Activated CD4-positive, alpha-beta T cell treated with anti-CD3 and anti-CD28 coated beads, Interleukin-2, amount 50 U/mL, for 1 hour (primary cell): ENCODE results near the gene SDCCAG8.
"Not testable (repeated sequence)": the region's sequence is repeated elsewhere in the genome, so short reads cannot be mapped to it uniquely, and the experiment has no call there.

Experiments
- DNase-seq: peaks from one replicate; pipeline ENCODE4 v3.0.0-alpha.2; 2020

SDCCAG8 gene

GRCh38 chr1:243255791-243256512, at the start of gene SDCCAG8:
TSS of gene SDCCAG8 (plus strand) at chr1:243256041. CDS start at chr1:243256174, 133 bp downstream.
- DNase-seq = peak; percentile 91

GRCh38 chr1:243211984-243212383, 43.9 kb upstream of the SDCCAG8 start:
- DNase-seq = not testable (repeated sequence)

- DNase-seq = no peak
These were observed 42.6 kb upstream of the SDCCAG8 start for GRCh38 chr1:243213045-243213787.

- DNase-seq = not testable (repeated sequence)
These were observed 40.5 kb upstream of the SDCCAG8 start for GRCh38 chr1:243215276-243215875.

GRCh38 chr1:243216741-243217140, 39.1 kb upstream of the SDCCAG8 start:
- DNase-seq = no peak

DNA sequence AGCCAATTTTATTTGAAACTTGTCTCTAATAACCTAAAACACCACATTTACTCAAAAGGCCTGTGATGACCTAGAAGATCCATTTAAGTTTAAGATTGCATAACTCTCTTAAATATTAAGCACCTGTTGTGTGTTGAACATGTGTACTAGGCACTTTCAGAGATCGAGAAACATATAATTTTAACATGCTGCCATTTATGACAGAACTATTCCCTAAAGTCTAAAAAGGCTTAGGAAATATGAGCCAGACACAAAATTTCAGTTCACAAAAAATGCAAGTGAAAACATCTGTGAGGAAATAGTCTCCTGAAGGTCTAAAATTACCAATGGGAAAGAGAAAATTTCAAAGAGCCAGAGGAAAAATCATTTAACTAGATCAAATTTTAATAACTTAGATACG, 38.5 kb upstream of the SDCCAG8 start:
- DNase-seq = no peak

DNA sequence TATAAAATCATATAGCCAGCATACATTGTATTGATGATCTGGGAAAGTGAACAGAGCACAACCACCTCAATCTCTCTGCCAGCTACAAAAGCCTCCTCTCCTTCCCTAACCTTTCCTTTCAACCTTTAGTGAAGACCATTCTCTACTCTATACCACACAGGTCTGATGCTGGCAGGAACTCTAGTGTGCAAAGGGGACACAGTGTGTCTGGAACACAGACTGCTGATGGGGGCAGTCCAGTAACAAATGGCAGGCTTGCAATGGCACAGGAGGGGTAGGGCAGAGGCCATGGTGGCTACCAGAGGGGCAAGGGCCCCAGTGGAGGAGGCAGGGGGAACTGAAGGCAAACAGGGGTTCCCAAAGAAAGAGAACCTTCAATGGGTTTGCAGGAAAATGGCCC, 37.8 kb upstream of the SDCCAG8 start:
- DNase-seq = no peak

DNA sequence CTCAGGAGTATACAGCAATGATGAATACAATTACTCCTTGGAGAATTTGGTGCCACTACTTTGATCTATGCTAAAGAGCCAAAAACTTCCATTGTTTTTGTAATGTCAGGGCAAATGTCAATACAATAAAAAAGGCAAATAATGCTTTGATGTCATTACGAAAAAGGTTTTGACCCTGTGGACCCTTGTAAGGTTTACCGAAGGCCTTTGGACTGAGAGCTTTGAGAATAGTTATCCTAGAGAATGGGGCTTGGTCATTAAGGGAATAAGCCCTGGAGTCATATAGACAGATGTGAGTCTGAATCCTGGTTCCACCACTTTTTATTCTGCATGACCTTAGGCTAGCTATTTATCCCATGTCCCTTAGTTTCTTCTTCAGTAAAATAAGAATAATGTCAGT, 28.2 kb upstream of the SDCCAG8 start:
- no peak for DNase-seq

DNA sequence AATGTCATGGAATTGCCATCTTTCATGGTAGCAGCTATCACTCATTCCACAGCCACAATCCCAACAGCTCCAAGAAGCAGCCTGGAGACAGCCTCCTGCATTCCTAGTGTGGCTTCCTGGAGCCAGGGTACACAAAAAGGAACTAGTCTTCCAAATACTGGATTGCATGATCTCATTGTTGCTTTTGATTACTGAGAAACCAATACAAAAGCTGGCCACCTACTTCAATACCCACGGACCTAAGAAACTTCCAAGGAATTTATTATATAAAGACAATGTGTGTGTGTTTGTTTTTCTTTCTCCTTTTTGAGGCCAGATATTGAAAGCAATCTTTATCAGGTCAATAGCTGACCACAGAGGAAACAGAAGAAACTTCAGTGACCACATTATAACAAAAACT, 26.3 kb upstream of the SDCCAG8 start:
- DNase-seq = no peak

GRCh38 chr1:243230914-243231313, 24.9 kb upstream of the SDCCAG8 start:
- DNase-seq = no peak

GRCh38 chr1:243233908-243234307, 21.9 kb upstream of the SDCCAG8 start:
- DNase-seq = no peak

- no peak for DNase-seq
These were observed 20.7 kb upstream of the SDCCAG8 start for GRCh38 chr1:243234978-243235647.

DNA sequence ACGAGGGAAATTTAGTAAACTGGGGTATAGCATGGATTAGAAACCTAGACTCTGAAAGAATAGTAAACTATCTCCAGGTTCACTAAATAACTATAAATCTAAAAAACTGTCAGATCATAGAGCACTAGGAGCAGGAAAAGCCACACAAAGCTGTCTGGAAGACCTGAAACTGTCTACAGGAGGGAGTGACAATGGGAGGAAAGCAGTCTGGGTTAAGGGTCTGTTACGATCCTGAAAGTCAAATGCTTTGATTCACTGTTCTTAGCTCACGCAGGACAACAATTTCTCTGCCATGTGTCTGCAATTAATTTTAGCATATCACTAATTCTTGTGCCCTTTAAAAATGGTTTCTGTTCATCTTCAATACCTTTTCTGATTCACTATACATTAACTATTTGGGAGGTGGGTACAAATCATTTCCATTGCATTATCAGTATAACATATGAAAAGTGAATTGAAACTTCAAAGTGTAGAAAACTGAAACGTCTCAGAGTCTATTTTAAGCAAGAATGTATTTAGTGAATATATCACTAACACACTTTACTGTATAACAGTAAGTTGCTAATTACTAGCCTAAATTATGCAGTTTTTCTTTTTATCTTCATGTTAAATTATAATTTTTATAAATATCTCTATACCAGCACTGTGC, 19.1 kb upstream of the SDCCAG8 start:
- no peak for DNase-seq

DNA sequence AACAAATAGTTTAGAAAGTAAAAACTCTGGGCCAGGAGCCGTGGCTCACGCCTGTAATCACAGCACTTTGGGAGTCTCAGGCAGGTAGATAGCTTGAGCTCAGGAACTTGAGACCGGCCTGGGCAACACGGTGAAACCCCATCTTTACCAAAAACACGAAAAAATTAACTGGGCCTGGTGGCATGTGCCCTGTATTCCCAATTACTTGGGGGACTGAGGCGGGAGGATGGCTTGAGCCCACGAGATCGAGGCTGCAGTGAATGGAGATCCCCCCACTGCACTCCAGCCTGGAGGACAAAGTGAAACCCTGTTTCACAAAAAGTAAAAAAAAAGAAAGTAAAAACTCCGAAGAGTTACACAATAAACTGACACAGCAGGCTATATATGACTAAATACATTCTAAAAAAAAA, 11.4 kb upstream of the SDCCAG8 start:
- no peak for DNase-seq

GRCh38 chr1:243246916-243247315, 8.9 kb upstream of the SDCCAG8 start:
- DNase-seq = no peak

DNA sequence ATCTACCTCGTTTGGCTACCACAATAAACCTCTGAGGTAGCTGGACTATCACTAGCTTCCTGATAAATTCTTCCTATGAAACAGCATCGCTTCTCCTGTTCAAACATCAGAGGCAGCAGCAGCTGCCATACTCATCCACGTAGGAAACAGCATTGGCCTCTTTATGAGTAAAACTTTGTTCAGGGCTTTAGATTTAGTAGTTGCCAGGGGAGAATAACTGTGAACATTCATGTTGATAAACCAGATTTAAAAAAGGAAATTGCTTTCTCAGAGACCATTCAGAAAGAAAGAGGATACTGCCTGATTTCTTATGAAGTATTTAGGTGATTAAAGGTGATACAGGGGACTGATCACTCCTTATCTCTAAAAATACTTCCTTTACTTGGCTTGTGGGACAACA, 7.9 kb upstream of the SDCCAG8 start:
- DNase-seq = no peak

DNA sequence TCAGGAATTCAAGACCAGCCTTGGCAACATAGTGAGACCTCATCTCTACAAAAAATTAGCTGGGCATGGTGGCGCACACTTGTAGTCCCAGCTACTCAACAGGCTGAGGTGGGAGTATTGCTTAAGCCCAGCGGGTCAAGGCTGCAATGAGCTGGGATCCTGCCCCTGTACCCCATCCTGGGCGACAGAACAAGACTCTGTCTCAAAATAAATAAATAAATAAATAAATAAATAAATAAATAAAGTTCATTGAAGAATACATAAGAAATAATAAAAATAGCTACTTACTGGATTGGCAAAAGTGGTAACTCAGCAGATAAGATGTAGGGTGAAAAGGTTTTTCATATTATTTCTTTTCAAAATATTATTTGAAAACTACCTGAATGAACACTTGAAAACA, 6.6 kb upstream of the SDCCAG8 start:
- DNase-seq = no peak

DNA sequence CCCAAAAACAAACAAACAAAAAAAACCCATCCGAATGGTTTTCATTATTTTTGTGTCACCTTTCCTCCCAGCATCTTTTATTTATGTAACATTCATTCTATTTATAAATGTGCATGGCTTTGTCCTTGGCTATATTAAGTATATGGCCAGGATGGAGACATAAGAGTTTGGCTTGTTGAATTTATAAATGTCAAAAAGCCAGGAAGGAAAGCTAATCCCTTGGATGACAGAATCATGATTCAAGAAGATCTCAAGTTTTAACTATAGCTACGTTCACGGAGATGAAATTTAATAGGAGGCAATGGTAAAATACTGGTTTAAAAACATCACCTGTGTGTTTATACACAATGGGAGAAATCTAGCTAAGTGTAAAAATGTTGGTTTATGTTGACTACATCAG, 5.7 kb upstream of the SDCCAG8 start:
- no peak for DNase-seq

DNA sequence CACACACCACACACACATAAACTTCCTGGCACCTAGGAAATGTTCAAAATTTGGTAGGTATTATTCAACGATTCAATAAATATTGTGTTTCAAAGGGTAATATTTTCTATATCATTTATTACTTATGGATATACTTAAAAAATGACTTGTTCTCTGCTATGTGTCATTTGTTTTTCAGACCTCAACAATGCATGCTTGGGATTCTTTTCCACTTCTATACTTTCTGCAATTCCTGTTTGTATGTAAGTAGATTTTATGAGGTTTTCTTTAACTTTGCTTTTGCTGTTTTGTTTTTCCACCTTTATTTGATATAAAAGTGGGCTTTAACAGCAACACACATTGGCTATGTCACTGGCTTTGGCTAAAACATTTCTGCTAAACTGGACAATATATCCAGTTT, 4.3 kb upstream of the SDCCAG8 start:
- no peak for DNase-seq

DNA sequence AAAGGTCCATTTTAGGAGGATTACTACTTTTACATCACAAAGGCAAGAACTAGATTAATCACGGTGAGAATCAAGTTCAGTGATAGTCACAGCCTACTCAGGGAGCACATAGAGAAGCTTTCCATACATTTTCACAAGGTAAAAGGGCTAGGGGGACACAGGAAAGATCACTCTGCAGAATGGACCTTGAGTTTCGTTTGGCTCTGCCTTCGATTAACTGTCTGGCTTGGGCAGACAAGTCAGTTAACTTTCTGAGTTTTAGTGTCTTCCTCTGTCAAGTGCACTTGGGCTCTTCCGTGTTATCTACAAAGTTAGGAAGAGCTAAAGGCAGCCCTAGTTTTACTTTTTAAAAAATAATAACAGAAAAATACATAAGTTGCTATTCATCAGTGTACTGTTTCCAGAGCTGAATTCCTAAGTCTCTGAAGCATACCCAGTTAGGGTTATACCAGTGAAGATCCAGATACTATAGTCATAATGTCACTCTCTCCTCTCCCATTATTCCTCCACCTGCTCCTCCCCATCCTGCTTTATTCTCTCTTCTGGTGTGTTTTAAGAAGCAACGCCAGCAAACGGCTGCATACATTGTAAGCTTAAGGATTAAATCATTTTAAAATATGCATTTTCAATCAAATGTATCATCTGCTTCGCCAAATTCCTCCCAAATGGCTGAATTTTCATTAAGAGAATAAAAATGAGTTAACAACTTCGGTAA, 2.5 kb upstream of the SDCCAG8 start:
- no peak for DNase-seq

DNA sequence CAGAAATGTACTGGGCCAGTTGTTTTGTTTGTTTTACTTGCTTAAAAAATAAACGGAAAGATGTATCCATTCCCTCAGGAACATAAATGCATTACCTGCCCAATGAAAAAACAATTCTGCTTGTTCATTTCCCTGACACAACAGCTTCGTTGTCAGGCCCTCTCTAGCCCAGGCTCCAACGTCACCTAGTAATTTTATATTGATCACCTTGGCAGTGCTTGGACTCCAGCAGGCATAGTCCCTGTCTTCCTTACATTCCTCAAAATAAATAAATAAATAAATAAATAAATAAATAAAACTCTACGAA, 2.0 kb upstream of the SDCCAG8 start:
- no peak for DNase-seq

DNA sequence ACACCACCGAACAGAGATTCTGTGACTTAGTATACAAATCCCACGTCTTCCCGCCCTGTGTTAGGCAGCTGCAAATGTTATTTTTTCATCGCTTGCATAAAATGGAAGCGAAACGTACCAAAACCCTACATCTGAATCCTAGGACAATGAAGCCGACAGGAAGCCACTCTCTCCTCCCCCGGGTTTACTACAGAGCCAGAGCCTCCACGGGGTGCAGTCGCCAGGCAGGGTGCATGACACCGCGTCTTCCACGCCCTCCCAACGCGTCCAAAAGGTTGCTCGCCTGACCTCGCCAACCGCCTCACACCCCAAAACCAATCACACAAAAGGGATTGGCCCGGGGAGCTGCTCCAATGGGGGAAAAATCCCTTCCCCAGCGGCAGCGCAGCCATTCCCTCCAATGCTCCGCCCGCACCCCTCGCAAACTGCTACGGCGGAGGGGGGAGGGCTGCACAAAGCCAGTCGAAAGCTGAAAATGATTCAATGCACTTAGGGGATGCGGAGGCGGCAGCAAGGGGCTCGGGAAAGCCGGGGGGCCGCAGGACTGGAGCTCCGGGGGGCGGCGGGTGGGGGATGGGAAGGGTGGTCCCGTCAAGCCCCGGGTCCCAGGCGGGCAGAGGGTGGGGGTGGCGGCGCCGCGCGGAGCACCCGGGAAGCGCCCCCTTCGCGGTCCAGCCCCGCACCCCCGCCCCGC, 1.5 kb upstream of the SDCCAG8 start:
- peak; percentile 45 for DNase-seq
